PFSK-1 (cell line): ENCODE measurements around the gene RHOD.

Experiments
- FOXP2 ChIP-seq: optimal IDR thresholded peaks from 2 replicates; pipeline ENCODE3; 2011; ENCODE audit warnings: borderline replicate concordance, control low read depth, inconsistent platforms; ENCODE audit not compliant: insufficient read depth; ENCODE audit errors: extremely low read length, extremely low read depth
- POLR2AphosphoS5 ChIP-seq: IDR thresholded peaks from 2 replicates; pipeline ENCODE4 v1.6.1; 2012; ENCODE audit warnings: low read depth, mild to moderate bottlenecking, control low read depth, low read length, moderate library complexity
- SIN3A ChIP-seq: IDR thresholded peaks from 2 replicates; pipeline ENCODE4 v1.6.1; 2012; ENCODE audit warnings: mild to moderate bottlenecking, low read length, moderate library complexity, borderline replicate concordance; ENCODE audit not compliant: insufficient read depth
- TAF1 ChIP-seq: IDR thresholded peaks from 2 replicates; pipeline ENCODE4 v1.6.1; 2012; ENCODE audit warnings: low read length, control low read depth, borderline replicate concordance; ENCODE audit not compliant: insufficient read depth
- TF ChIP-seq, protein P1 (sequence below), 2 experiments: IDR thresholded peaks; 2 replicates each; pipeline versions ENCODE4 v1.6.1 to v1.8.0; 2011 to 2012; ENCODE audit warnings: low read depth in 2 of 2, low read length in 2 of 2, control low read depth in 1 of 2, inconsistent platforms in 1 of 2, mild to moderate bottlenecking in 1 of 2, moderate library complexity in 1 of 2; ENCODE audit not compliant: insufficient read depth in 1 of 2

The RHOD gene

GRCh38 chr11:67051180-67051893 is 5.3 kb upstream of the RHOD start:
- TF ChIP-seq SIN3A (no peak), POLR2AphosphoS5 (no peak), FOXP2 (no peak), TAF1 (no peak)
- TF ChIP-seq, protein P1, sequence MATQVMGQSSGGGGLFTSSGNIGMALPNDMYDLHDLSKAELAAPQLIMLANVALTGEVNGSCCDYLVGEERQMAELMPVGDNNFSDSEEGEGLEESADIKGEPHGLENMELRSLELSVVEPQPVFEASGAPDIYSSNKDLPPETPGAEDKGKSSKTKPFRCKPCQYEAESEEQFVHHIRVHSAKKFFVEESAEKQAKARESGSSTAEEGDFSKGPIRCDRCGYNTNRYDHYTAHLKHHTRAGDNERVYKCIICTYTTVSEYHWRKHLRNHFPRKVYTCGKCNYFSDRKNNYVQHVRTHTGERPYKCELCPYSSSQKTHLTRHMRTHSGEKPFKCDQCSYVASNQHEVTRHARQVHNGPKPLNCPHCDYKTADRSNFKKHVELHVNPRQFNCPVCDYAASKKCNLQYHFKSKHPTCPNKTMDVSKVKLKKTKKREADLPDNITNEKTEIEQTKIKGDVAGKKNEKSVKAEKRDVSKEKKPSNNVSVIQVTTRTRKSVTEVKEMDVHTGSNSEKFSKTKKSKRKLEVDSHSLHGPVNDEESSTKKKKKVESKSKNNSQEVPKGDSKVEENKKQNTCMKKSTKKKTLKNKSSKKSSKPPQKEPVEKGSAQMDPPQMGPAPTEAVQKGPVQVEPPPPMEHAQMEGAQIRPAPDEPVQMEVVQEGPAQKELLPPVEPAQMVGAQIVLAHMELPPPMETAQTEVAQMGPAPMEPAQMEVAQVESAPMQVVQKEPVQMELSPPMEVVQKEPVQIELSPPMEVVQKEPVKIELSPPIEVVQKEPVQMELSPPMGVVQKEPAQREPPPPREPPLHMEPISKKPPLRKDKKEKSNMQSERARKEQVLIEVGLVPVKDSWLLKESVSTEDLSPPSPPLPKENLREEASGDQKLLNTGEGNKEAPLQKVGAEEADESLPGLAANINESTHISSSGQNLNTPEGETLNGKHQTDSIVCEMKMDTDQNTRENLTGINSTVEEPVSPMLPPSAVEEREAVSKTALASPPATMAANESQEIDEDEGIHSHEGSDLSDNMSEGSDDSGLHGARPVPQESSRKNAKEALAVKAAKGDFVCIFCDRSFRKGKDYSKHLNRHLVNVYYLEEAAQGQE (IDR thresholded peaks at IDR 0.05; ENCODE audit: insufficient read depth in 1 of 2, low read depth in 2 of 2, low read length in 2 of 2): no peak

DNA sequence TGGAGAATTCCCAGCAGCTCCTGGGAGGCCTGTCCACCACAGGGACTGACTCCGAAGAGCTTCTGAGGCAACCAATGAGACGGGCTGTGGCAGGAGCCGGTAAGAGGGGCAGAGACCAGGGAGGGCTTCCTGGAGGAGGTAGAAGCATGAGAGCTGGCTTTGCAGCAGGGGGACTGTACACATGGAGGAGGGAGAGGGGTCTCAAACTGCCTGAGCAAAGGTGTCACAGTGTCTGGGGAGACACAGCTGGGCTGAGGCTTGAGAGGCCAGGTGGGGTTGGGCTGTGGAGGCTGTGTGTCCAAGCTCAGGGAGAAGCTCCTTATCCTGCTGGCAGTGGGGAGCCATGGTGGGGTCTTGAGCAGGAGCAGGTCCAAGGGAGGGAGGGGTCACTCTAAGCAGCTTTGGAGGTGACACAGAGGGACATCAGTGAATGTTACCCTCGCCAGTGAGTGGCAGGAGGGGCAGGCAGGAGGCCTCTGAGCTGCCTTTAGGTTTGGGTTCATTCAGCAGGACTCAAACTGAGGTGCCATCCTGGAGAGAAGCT is 4.6 kb upstream of the RHOD start:
- no peak for TF ChIP-seq FOXP2

DNA sequence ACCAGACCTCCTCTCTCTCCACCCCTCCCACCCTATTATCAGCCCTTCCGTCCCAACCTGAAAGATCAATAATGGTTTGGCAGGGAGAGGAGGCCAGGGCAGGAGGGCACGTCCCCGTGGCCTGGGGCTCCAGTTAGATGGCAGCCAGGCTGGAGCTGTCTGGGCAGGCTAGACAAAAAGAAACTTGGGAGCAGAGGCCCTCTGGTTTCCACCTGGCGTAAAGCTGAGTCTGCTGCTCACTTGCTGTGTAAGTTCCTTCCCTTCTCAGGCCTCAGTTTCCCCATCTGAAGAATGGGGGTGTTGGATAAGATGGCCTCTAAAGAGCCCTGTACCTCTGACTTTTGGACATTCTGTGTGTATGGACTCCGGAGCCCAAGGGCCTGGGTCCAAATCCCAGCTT is 3.8 kb upstream of the RHOD start:
- TF ChIP-seq FOXP2 (no peak), TAF1 (no peak), SIN3A (no peak), POLR2AphosphoS5 (no peak)
- TF ChIP-seq, protein P1 (IDR thresholded peaks at IDR 0.05; ENCODE audit: insufficient read depth in 1 of 2, low read depth in 2 of 2, low read length in 2 of 2): no peak

GRCh38 chr11:67053896-67054329 is 2.7 kb upstream of the RHOD start:
- TF ChIP-seq TAF1 (no peak), SIN3A (no peak), FOXP2 (no peak), POLR2AphosphoS5 (no peak)
- TF ChIP-seq, protein P1 (IDR thresholded peaks at IDR 0.05; ENCODE audit: insufficient read depth in 1 of 2, low read depth in 2 of 2, low read length in 2 of 2): no peak

GRCh38 chr11:67054346-67054835 is 2.3 kb upstream of the RHOD start:
- TF ChIP-seq, protein P1 (IDR thresholded peaks at IDR 0.05; ENCODE audit: insufficient read depth in 1 of 2, low read depth in 2 of 2, low read length in 2 of 2): no peak
- TF ChIP-seq SIN3A (no peak), POLR2AphosphoS5 (no peak)
